ENCODE data around the gene MYO10. TPM values are rescaled to one million over a fixed set of nuclear protein-coding genes. Genes with fewer than 3 reads are reported as not detected.
"Not testable (repeated sequence)": the region's sequence is repeated elsewhere in the genome, so short reads cannot be mapped to it uniquely, and the experiment has no call there.

The MYO10 gene
- total RNA-seq, 2 experiments from 2014 or later, result not detected

GRCh38 chr5:16740066-16740810 is 195.8 kb downstream of the MYO10 start:
- peaks cover 39% of the 10 kb centered on the region for H3K27me3 Mint-ChIP-seq
- no peaks in the 10 kb centered on the region for H3K4me1 Mint-ChIP-seq

GRCh38 chr5:16738393-16738792 is 197.7 kb downstream of the MYO10 start:
- H3K36me3 Mint-ChIP-seq; H3K27ac Mint-ChIP-seq; H3K4me1 Mint-ChIP-seq; ATAC-seq (ENCODE audit: low read depth); DNase-seq; H3K4me3 Mint-ChIP-seq; H3K9me3 Mint-ChIP-seq; POLR2A ChIA-PET: not testable (repeated sequence)
- H3K27me3 Mint-ChIP-seq, result peaks cover 39% of the 10 kb centered on the region

More at GRCh38 chr5:16740066-16740810, 195.8 kb downstream of the MYO10 start:
- Mint-ChIP-seq H3K9me3 (no peaks in the 10 kb centered on the region), H3K27ac (no peak overlapping the region), H3K4me3 (no peak overlapping the region), H3K36me3 (no peaks in the 10 kb centered on the region)
- no peak for ATAC-seq (ENCODE audit: low read depth)
- POLR2A ChIA-PET, result no interaction called here
- DNase-seq, result no peak

- Mint-ChIP-seq H3K27ac (no peak overlapping the region), H3K4me1 (no peaks in the 10 kb centered on the region), H3K27me3 (peaks cover 39% of the 10 kb centered on the region), H3K36me3 (no peaks in the 10 kb centered on the region), H3K9me3 (no peaks in the 10 kb centered on the region), H3K4me3 (no peak overlapping the region)
- DNase-seq (no peak), ATAC-seq (ENCODE audit: low read depth) (no peak)
- POLR2A ChIA-PET, result no interaction called here
Observed at GRCh38 chr5:16737620-16738364, 198.3 kb downstream of the MYO10 start.

GRCh38 chr5:16737209-16737608 is 198.9 kb downstream of the MYO10 start:
- no peaks in the 10 kb centered on the region for H3K36me3 Mint-ChIP-seq
- no peaks in the 10 kb centered on the region for H3K4me1 Mint-ChIP-seq
- DNase-seq (no peak), ATAC-seq (ENCODE audit: low read depth) (no peak)
- peaks cover 37% of the 10 kb centered on the region for H3K27me3 Mint-ChIP-seq
- H3K27ac Mint-ChIP-seq, result no peak overlapping the region
- no peaks in the 10 kb centered on the region for H3K9me3 Mint-ChIP-seq
- POLR2A ChIA-PET, result no interaction called here
- no peak overlapping the region for H3K4me3 Mint-ChIP-seq

GRCh38 chr5:16736158-16736995 is 199.7 kb downstream of the MYO10 start:
- Mint-ChIP-seq H3K27me3 (peaks cover 33% of the 10 kb centered on the region), H3K4me3 (no peak overlapping the region)
- POLR2A ChIA-PET, result interaction anchor here (0.7 kb wide), 1 partner anchor 266 kb away, joined by 5 read pairs; no protein-coding TSS in a partner anchor

GRCh38 chr5:16735101-16736060 is 200.7 kb downstream of the MYO10 start:
- Mint-ChIP-seq H3K27ac (no peak overlapping the region), H3K27me3 (peaks cover 23% of the 10 kb centered on the region), H3K4me1 (no peaks in the 10 kb centered on the region), H3K36me3 (no peaks in the 10 kb centered on the region), H3K9me3 (no peaks in the 10 kb centered on the region), H3K4me3 (no peak overlapping the region)
- POLR2A ChIA-PET, result interaction anchor here (0.7 kb wide), 1 partner anchor 265 kb away, joined by 5 read pairs; no protein-coding TSS in a partner anchor
- ATAC-seq (ENCODE audit: low read depth) (no peak), DNase-seq (no peak)

More at GRCh38 chr5:16736158-16736995, 199.7 kb downstream of the MYO10 start:
- DNase-seq (no peak), ATAC-seq (ENCODE audit: low read depth) (no peak)
- Mint-ChIP-seq H3K4me1 (no peaks in the 10 kb centered on the region), H3K9me3 (no peaks in the 10 kb centered on the region), H3K27ac (no peak overlapping the region), H3K36me3 (no peaks in the 10 kb centered on the region)

GRCh38 chr5:16733331-16734006 is 202.6 kb downstream of the MYO10 start:
- POLR2A ChIA-PET, result no interaction called here
- DNase-seq (no peak), ATAC-seq (ENCODE audit: low read depth) (no peak)
- Mint-ChIP-seq H3K36me3 (no peaks in the 10 kb centered on the region), H3K27ac (no peak overlapping the region), H3K4me3 (no peak overlapping the region), H3K27me3 (peaks cover 7% of the 10 kb centered on the region), H3K4me1 (no peaks in the 10 kb centered on the region), H3K9me3 (no peaks in the 10 kb centered on the region)

GRCh38 chr5:16732356-16732755 is 203.7 kb downstream of the MYO10 start:
- Mint-ChIP-seq H3K27ac (no peak overlapping the region), H3K4me3 (no peak overlapping the region), H3K27me3 (peaks cover 2% of the 10 kb centered on the region), H3K36me3 (no peaks in the 10 kb centered on the region), H3K9me3 (peaks cover 2% of the 10 kb centered on the region), H3K4me1 (peaks cover 6% of the 10 kb centered on the region)
- DNase-seq (no peak), ATAC-seq (ENCODE audit: low read depth) (no peak)
- POLR2A ChIA-PET, result no interaction called here

GRCh38 chr5:16727755-16728325 is 208.2 kb downstream of the MYO10 start:
- POLR2A ChIA-PET, result interaction anchor here (0.6 to 1.2 kb wide), 2 partner anchors 170 to 263 kb away, joined by 4 to 5 read pairs; no protein-coding TSS in a partner anchor
- Mint-ChIP-seq H3K27me3 (no peaks in the 10 kb centered on the region), H3K27ac (no peak overlapping the region)

GRCh38 chr5:16726538-16726946 is 209.5 kb downstream of the MYO10 start:
- Mint-ChIP-seq H3K4me3 (peak overlapping the region; percentile 39), H3K36me3 (no peaks in the 10 kb centered on the region)
- peak; percentile 72 for ATAC-seq (ENCODE audit: low read depth)

More at GRCh38 chr5:16727755-16728325, 208.2 kb downstream of the MYO10 start:
- ATAC-seq (ENCODE audit: low read depth), result no peak
- Mint-ChIP-seq H3K4me3 (no peak overlapping the region), H3K36me3 (no peaks in the 10 kb centered on the region), H3K4me1 (peaks cover 15% of the 10 kb centered on the region), H3K9me3 (peaks cover 2% of the 10 kb centered on the region)
- no peak for DNase-seq

GRCh38 chr5:16725575-16725974 is 210.5 kb downstream of the MYO10 start:
- ATAC-seq (ENCODE audit: low read depth) (no peak), DNase-seq (no peak)
- Mint-ChIP-seq H3K9me3 (peaks cover 2% of the 10 kb centered on the region), H3K4me1 (peaks cover 15% of the 10 kb centered on the region), H3K36me3 (no peaks in the 10 kb centered on the region), H3K4me3 (no peak overlapping the region), H3K27ac (no peak overlapping the region), H3K27me3 (peaks cover 2% of the 10 kb centered on the region)
- POLR2A ChIA-PET, result no interaction called here

More at GRCh38 chr5:16726538-16726946, 209.5 kb downstream of the MYO10 start:
- DNase-seq, result peak; percentile 40
- H3K27ac Mint-ChIP-seq, result peak overlapping the region; percentile 57
- no peaks in the 10 kb centered on the region for H3K27me3 Mint-ChIP-seq
- POLR2A ChIA-PET, result interaction anchor here (1.4 kb wide), 1 partner anchor 33 kb away, joined by 6 read pairs; no protein-coding TSS in a partner anchor
- H3K4me1 Mint-ChIP-seq, result peaks cover 15% of the 10 kb centered on the region
- H3K9me3 Mint-ChIP-seq, result peaks cover 2% of the 10 kb centered on the region

All from activated naive CD8-positive, alpha-beta T cell treated with anti-CD3 and anti-CD28 coated beads, Interleukin-2, amount 10 ng/mL, durations not matched to agents 7 days and 5 days (primary cell).